Brain microvascular endothelial cell (primary cell): ENCODE data around the gene TANC1.

Experiments
- DNase-seq: peaks from one replicate; pipeline ENCODE4 v3.0.0-alpha.2; 2020
- H3K27ac ChIP-seq: fragments of 250-450 bp; sonication (Bioruptor Pico); 2 replicates; pipeline ENCODE4 v1.5.1; 2020; ENCODE audit warnings: mild to moderate bottlenecking, moderate library complexity
- H3K27me3 ChIP-seq: fragments of 250-450 bp; sonication (Bioruptor Pico); replicated peaks from 2 replicates; pipeline ENCODE4 v1.5.1; 2020; ENCODE audit warnings: mild to moderate bottlenecking
- H3K36me3 ChIP-seq: fragments of 250-450 bp; sonication (Bioruptor Pico); replicated peaks from 2 replicates; pipeline ENCODE4 v1.5.1; 2020; ENCODE audit warnings: mild to moderate bottlenecking
- H3K4me3 ChIP-seq: 2 replicates; pipeline ENCODE4 v1.5.1; 2011; ENCODE audit warnings: low read depth, mild to moderate bottlenecking, control low read depth, low read length, moderate library complexity
- CTCF ChIP-seq: IDR thresholded peaks from 2 replicates; pipeline ENCODE4 v1.5.1; 2011; ENCODE audit warnings: low read depth, mild to moderate bottlenecking, moderate library complexity, low read length, control low read depth, inconsistent platforms; ENCODE audit errors: missing control alignments
- in situ Hi-C: cut with HindIII; loops from 2 replicates; pipeline ENCODE4 v1.10.0; 2017; ENCODE audit warnings: low sequenced_read_pairs, low pct_ligation_motif_present

The TANC1 gene

GRCh38 chr2:159199761-159200465 lies 231.5 kb downstream of the TANC1 start:
- peak overlapping the region; percentile 1 for H3K27ac ChIP-seq
- H3K36me3 ChIP-seq, result peaks cover 47% of the 10 kb centered on the region
- no peak for DNase-seq
- H3K4me3 ChIP-seq, result no peak overlapping the region
- in situ Hi-C loops, result no loop called here
- no peaks in the 10 kb centered on the region for H3K27me3 ChIP-seq
- no peak for TF ChIP-seq CTCF

GRCh38 chr2:159200498-159200897 lies 232.1 kb downstream of the TANC1 start:
- peaks cover 43% of the 10 kb centered on the region for H3K36me3 ChIP-seq
- peak overlapping the region; percentile 15 for H3K27ac ChIP-seq
- DNase-seq, result peak; percentile 39
- no peak for TF ChIP-seq CTCF
- in situ Hi-C loops, result no loop called here
- H3K4me3 ChIP-seq, result no peak overlapping the region
- H3K27me3 ChIP-seq, result no peaks in the 10 kb centered on the region

GRCh38 chr2:159201360-159202063 lies 233.1 kb downstream of the TANC1 start:
- Histone ChIP-seq H3K27me3 (no peaks in the 10 kb centered on the region), H3K36me3 (peaks cover 41% of the 10 kb centered on the region), H3K27ac (peak overlapping the region; percentile 81), H3K4me3 (no peak overlapping the region)
- TF ChIP-seq CTCF, result no peak
- peak; percentile 56 for DNase-seq
- in situ Hi-C loops, result no loop called here

GRCh38 chr2:159202568-159203071 lies 234.2 kb downstream of the TANC1 start:
- peak; percentile 11 for TF ChIP-seq CTCF
- H3K27ac ChIP-seq, result peak overlapping the region; percentile 81
- H3K36me3 ChIP-seq, result peaks cover 31% of the 10 kb centered on the region
- peak; percentile 100 for DNase-seq
- no peak overlapping the region for H3K4me3 ChIP-seq
- H3K27me3 ChIP-seq, result no peaks in the 10 kb centered on the region
- in situ Hi-C loops, result no loop called here

GRCh38 chr2:159204381-159205144 lies 236.1 kb downstream of the TANC1 start:
- no peak for DNase-seq
- no peak overlapping the region for H3K27ac ChIP-seq
- no peak overlapping the region for H3K4me3 ChIP-seq
- TF ChIP-seq CTCF, result no peak
- in situ Hi-C loops, result no loop called here
- H3K27me3 ChIP-seq, result no peaks in the 10 kb centered on the region
- peaks cover 14% of the 10 kb centered on the region for H3K36me3 ChIP-seq
